Effector memory CD4-positive, alpha-beta T cell (primary cell): ENCODE data around the gene CELF2.

Source experiments
- DNase-seq, 3 donors: peaks; one replicate each; pipeline ENCODE4 v3.0.0-alpha.2; 2020
- H3K27ac ChIP-seq: 2 replicates; pipeline ENCODE4 v1.7.0; 2013; ENCODE audit warnings: mild to moderate bottlenecking, low read length, moderate library complexity; ENCODE audit not compliant: insufficient read depth, poor library complexity, severe bottlenecking
- H3K27me3 ChIP-seq: replicated peaks from 2 replicates; pipeline ENCODE4 v1.7.0; 2013; ENCODE audit warnings: mild to moderate bottlenecking, low read length; ENCODE audit not compliant: insufficient read depth, control insufficient read depth, poor library complexity, severe bottlenecking
- H3K36me3 ChIP-seq: 2 replicates; pipeline ENCODE4 v1.7.0; 2013; ENCODE audit warnings: mild to moderate bottlenecking, low read length, moderate library complexity; ENCODE audit not compliant: control insufficient read depth, insufficient read depth
- H3K4me1 ChIP-seq: 2 replicates; pipeline ENCODE4 v1.7.0; 2013; ENCODE audit warnings: low read length, mild to moderate bottlenecking; ENCODE audit not compliant: control insufficient read depth, insufficient read depth, poor library complexity, severe bottlenecking
- H3K4me3 ChIP-seq: 2 replicates; pipeline ENCODE4 v1.7.0; 2013; ENCODE audit warnings: low read length, low read depth, mild to moderate bottlenecking; ENCODE audit not compliant: insufficient read depth, poor library complexity, severe bottlenecking
- H3K9me3 ChIP-seq: 2 replicates; pipeline ENCODE4 v1.7.0; 2013; ENCODE audit warnings: mild to moderate bottlenecking, low read length, moderate library complexity; ENCODE audit not compliant: control insufficient read depth

CELF2 gene

GRCh38 chr10:11148142-11149028, 130.7 kb downstream of the CELF2 start:
- H3K9me3 ChIP-seq = no peaks in the 10 kb centered on the region
- peaks cover 92% of the 10 kb centered on the region for H3K4me1 ChIP-seq
- no peak for DNase-seq
- no peak overlapping the region for H3K4me3 ChIP-seq
- peak overlapping the region; percentile 94 for H3K27ac ChIP-seq
- no peaks in the 10 kb centered on the region for H3K36me3 ChIP-seq
- H3K27me3 ChIP-seq = no peaks in the 10 kb centered on the region

GRCh38 chr10:11149807-11150141, 132.1 kb downstream of the CELF2 start:
- Histone ChIP-seq H3K27me3 (no peaks in the 10 kb centered on the region), H3K4me1 (peaks cover 96% of the 10 kb centered on the region), H3K36me3 (no peaks in the 10 kb centered on the region), H3K27ac (peak overlapping the region; percentile 94), H3K9me3 (no peaks in the 10 kb centered on the region), H3K4me3 (peak overlapping the region; percentile 5)
- no peak for DNase-seq

- H3K9me3 ChIP-seq = no peaks in the 10 kb centered on the region
- H3K27ac ChIP-seq = peak overlapping the region; percentile 94
- H3K36me3 ChIP-seq = no peaks in the 10 kb centered on the region
- DNase-seq = peak in 1 of 3 donors; percentile 35
- H3K4me1 ChIP-seq = peaks cover 96% of the 10 kb centered on the region
- no peaks in the 10 kb centered on the region for H3K27me3 ChIP-seq
- H3K4me3 ChIP-seq = peak overlapping the region; percentile 11
Measured at GRCh38 chr10:11150231-11150731, 132.6 kb downstream of the CELF2 start.

GRCh38 chr10:11150879-11151415, 133.3 kb downstream of the CELF2 start:
- no peaks in the 10 kb centered on the region for H3K36me3 ChIP-seq
- DNase-seq = no peak
- peak overlapping the region; percentile 94 for H3K27ac ChIP-seq
- peak overlapping the region; percentile 11 for H3K4me3 ChIP-seq
- H3K9me3 ChIP-seq = no peaks in the 10 kb centered on the region
- no peaks in the 10 kb centered on the region for H3K27me3 ChIP-seq
- peaks cover 93% of the 10 kb centered on the region for H3K4me1 ChIP-seq

GRCh38 chr10:11152801-11153200, 135.1 kb downstream of the CELF2 start:
- Histone ChIP-seq H3K4me3 (no peak overlapping the region), H3K9me3 (no peaks in the 10 kb centered on the region), H3K27me3 (no peaks in the 10 kb centered on the region), H3K4me1 (peaks cover 77% of the 10 kb centered on the region), H3K27ac (peak overlapping the region; percentile 94), H3K36me3 (no peaks in the 10 kb centered on the region)
- DNase-seq = no peak

GRCh38 chr10:11153245-11153644, 135.6 kb downstream of the CELF2 start:
- Histone ChIP-seq H3K27me3 (no peaks in the 10 kb centered on the region), H3K9me3 (no peaks in the 10 kb centered on the region), H3K4me1 (peaks cover 74% of the 10 kb centered on the region), H3K27ac (peak overlapping the region; percentile 94), H3K36me3 (no peaks in the 10 kb centered on the region), H3K4me3 (no peak overlapping the region)
- no peak for DNase-seq

- Histone ChIP-seq H3K27ac (peak overlapping the region; percentile 94), H3K27me3 (no peaks in the 10 kb centered on the region), H3K36me3 (no peaks in the 10 kb centered on the region), H3K9me3 (no peaks in the 10 kb centered on the region), H3K4me3 (no peak overlapping the region), H3K4me1 (peaks cover 68% of the 10 kb centered on the region)
- no peak for DNase-seq
Measured at GRCh38 chr10:11153766-11154165, 136.1 kb downstream of the CELF2 start.

- no peaks in the 10 kb centered on the region for H3K36me3 ChIP-seq
- H3K9me3 ChIP-seq = no peaks in the 10 kb centered on the region
- H3K4me3 ChIP-seq = no peak overlapping the region
- no peak overlapping the region for H3K27ac ChIP-seq
- DNase-seq = no peak
- peaks cover 63% of the 10 kb centered on the region for H3K4me1 ChIP-seq
- H3K27me3 ChIP-seq = no peaks in the 10 kb centered on the region
Measured at GRCh38 chr10:11154333-11154732, 136.7 kb downstream of the CELF2 start.

GRCh38 chr10:11154849-11155498, 137.3 kb downstream of the CELF2 start:
- DNase-seq = no peak
- H3K9me3 ChIP-seq = no peaks in the 10 kb centered on the region
- H3K27ac ChIP-seq = no peak overlapping the region
- no peaks in the 10 kb centered on the region for H3K36me3 ChIP-seq
- no peaks in the 10 kb centered on the region for H3K27me3 ChIP-seq
- no peak overlapping the region for H3K4me3 ChIP-seq
- peaks cover 64% of the 10 kb centered on the region for H3K4me1 ChIP-seq

- Histone ChIP-seq H3K4me1 (peaks cover 64% of the 10 kb centered on the region), H3K27ac (no peak overlapping the region), H3K4me3 (no peak overlapping the region), H3K36me3 (no peaks in the 10 kb centered on the region), H3K9me3 (no peaks in the 10 kb centered on the region), H3K27me3 (no peaks in the 10 kb centered on the region)
- peak in 1 of 3 donors; percentile 32 for DNase-seq
Measured at GRCh38 chr10:11156480-11156879, 138.8 kb downstream of the CELF2 start.
